Activated CD4-positive, alpha-beta T cell treated with anti-CD3 and anti-CD28 coated beads, Interleukin-2, amount 50 U/mL, for 4 hours (primary cell): ENCODE data around the gene TFF3.

Source experiments
- DNase-seq, 2 experiments: peaks; one replicate each; pipeline ENCODE4 v3.0.0-alpha.2; 2020

Gene TFF3

GRCh38 chr21:42315296-42315891 lies at the start of gene TFF3:
TSS of gene TFF3 (minus strand) at chr21:42315409. CDS start at chr21:42315374, 35 bp downstream.
- DNase-seq = no peak

- no peak for DNase-seq
Observed at GRCh38 chr21:42364304-42364865, 49.2 kb upstream of the TFF3 start.

GRCh38 chr21:42363312-42363711 lies 48.1 kb upstream of the TFF3 start:
- DNase-seq = no peak

- DNase-seq = no peak
Observed at GRCh38 chr21:42362700-42363099, 47.5 kb upstream of the TFF3 start.

GRCh38 chr21:42362198-42362597 lies 47.0 kb upstream of the TFF3 start:
- DNase-seq = no peak

- no peak for DNase-seq
Observed at GRCh38 chr21:42361286-42361685, 46.1 kb upstream of the TFF3 start.

GRCh38 chr21:42360317-42360716 lies 45.1 kb upstream of the TFF3 start:
- no peak for DNase-seq

GRCh38 chr21:42358937-42359336 lies 43.7 kb upstream of the TFF3 start:
- no peak for DNase-seq

GRCh38 chr21:42358261-42358660 lies 43.1 kb upstream of the TFF3 start:
- no peak for DNase-seq

- DNase-seq = no peak
Observed at GRCh38 chr21:42357307-42357706, 42.1 kb upstream of the TFF3 start.

GRCh38 chr21:42356650-42357049 lies 41.4 kb upstream of the TFF3 start:
- no peak for DNase-seq

- DNase-seq = no peak
Observed at GRCh38 chr21:42356046-42356445, 40.8 kb upstream of the TFF3 start.

GRCh38 chr21:42353623-42354022 lies 38.4 kb upstream of the TFF3 start:
- no peak for DNase-seq

- no peak for DNase-seq
Observed at GRCh38 chr21:42352441-42353095, 37.4 kb upstream of the TFF3 start.

GRCh38 chr21:42351626-42352440 lies 36.6 kb upstream of the TFF3 start:
- DNase-seq = no peak

- no peak for DNase-seq
Observed at GRCh38 chr21:42350927-42351426, 35.8 kb upstream of the TFF3 start, which contains the start of gene TFF2. TSS of gene TFF2 (minus strand) at chr21:42350994. CDS start at chr21:42350957, 37 bp downstream.

- no peak for DNase-seq
Observed at GRCh38 chr21:42350318-42350910, 35.2 kb upstream of the TFF3 start.

- DNase-seq = no peak
Observed at GRCh38 chr21:42349420-42350317, 34.5 kb upstream of the TFF3 start.

GRCh38 chr21:42348762-42349161 lies 33.6 kb upstream of the TFF3 start:
- no peak for DNase-seq

GRCh38 chr21:42347601-42348327 lies 32.6 kb upstream of the TFF3 start:
- no peak for DNase-seq
